Heart left ventricle (tissue), 13 donors: ENCODE measurements around the gene UST.

Experiments
- POLR2A ChIP-seq, 2 donors: fragments of 450-650 bp; IDR thresholded peaks; one replicate each; pipeline ENCODE4 v1.6.1; 2017; ENCODE audit warnings: antibody characterized with exemption in 2 of 2, mild to moderate bottlenecking in 2 of 2, moderate library complexity in 2 of 2
- TF ChIP-seq, protein P1 (sequence below), 12 donors: fragments of 200-600 bp; sonication (generic) in 4 of 12; IDR thresholded peaks; one replicate each; pipeline versions ENCODE4 v1.5.0 to v1.8.0; 2018 to 2022; ENCODE audit warnings: antibody characterized with exemption in 12 of 12, mild to moderate bottlenecking in 5 of 12
- donor health status: ischemic (EF 13 %, LVEDD 7.1; RV severe dilation, severe dysfunction).
- donor health status: DM: no; HTN: yes; CAD: no.
- donor health status: DM: no; HTN: no; CAD: no.
- donor health status: ischemic (EF 25% LVEDD 6.9; RV normal size, moderate dysfunction).
- donor health status: ischemic (EF 25% LVEDD 5.7; RV mildly dilated, moderate dysfunction).
- donor health status: ischemic (EF 35%, LVEDD 5.7; RV mildly dilated, moderate dysfunction).
- donor health status: nonischemic (EF 11% LVEDD 7.7; RV severe dilation, severe dysfunction).
- donor health status: DM: yes; HTN: yes; CAD: no.
- donor health status: PGD.
- donor health status: ischemic (EF 29% LVEDD 5.4; RV normal size, mild dysfunction).
- donor health status: nonischemic (EF 23%, LVEDD 6.1; RV moderate dilation, normal function).

DNA sequence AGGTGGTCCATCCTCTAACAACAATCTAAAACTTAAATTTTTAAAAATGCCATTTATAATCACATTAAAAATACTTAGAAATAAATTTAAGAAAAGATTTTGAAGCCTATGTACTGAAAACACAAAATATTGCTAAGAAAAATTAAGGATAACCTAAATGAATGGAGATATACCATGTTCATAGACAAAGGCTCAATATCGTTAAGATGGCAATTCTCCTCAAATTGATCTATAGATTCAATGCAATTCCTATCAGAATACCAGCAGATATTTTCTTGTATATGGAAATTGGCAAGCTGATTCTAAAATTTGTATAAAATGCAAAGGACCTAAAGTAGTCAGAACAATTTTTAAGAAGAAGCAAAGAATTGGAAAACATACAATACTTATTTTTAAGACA lies 19.7 kb upstream of the UST start:
- TF ChIP-seq, protein P1, sequence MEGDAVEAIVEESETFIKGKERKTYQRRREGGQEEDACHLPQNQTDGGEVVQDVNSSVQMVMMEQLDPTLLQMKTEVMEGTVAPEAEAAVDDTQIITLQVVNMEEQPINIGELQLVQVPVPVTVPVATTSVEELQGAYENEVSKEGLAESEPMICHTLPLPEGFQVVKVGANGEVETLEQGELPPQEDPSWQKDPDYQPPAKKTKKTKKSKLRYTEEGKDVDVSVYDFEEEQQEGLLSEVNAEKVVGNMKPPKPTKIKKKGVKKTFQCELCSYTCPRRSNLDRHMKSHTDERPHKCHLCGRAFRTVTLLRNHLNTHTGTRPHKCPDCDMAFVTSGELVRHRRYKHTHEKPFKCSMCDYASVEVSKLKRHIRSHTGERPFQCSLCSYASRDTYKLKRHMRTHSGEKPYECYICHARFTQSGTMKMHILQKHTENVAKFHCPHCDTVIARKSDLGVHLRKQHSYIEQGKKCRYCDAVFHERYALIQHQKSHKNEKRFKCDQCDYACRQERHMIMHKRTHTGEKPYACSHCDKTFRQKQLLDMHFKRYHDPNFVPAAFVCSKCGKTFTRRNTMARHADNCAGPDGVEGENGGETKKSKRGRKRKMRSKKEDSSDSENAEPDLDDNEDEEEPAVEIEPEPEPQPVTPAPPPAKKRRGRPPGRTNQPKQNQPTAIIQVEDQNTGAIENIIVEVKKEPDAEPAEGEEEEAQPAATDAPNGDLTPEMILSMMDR (IDR thresholded peaks at IDR 0.05): no peak
- no peak for TF ChIP-seq POLR2A (IDR thresholded peaks at IDR 0.05)
